ENCODE measurements around the gene PHACTR3.

DNA sequence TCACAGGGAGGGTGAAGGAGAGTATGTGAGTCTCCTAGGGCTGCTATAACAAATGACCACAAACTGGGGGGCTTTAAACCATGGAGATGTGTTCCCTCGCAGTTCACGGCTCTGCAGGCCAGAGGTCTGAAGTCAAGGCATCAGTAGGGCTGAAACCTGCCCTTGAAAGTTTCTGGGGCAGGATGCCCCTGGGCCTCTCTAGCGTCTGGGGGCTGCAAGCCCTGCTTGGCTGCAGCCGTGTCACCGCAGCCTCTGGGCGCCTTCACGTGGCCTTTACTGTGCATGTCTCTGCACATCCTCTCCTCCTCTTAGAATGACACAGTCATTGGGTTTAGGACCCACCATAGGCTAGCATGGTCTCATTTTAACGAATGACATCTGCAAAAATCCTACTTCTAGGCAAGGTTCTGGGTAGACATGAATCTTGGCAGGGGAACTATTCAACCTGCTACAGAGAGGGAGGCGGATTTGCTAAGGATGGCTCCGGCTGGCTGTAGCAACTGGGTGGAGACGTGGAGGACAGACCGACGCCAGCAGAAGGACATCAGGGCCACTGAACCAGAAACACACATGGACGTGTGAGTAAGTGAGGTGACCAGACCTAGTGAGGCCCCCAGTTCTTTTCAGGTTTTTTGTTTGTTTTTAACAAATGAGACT lies 58.6 kb downstream of the PHACTR3 start:
- TF ChIP-seq, protein P1, sequence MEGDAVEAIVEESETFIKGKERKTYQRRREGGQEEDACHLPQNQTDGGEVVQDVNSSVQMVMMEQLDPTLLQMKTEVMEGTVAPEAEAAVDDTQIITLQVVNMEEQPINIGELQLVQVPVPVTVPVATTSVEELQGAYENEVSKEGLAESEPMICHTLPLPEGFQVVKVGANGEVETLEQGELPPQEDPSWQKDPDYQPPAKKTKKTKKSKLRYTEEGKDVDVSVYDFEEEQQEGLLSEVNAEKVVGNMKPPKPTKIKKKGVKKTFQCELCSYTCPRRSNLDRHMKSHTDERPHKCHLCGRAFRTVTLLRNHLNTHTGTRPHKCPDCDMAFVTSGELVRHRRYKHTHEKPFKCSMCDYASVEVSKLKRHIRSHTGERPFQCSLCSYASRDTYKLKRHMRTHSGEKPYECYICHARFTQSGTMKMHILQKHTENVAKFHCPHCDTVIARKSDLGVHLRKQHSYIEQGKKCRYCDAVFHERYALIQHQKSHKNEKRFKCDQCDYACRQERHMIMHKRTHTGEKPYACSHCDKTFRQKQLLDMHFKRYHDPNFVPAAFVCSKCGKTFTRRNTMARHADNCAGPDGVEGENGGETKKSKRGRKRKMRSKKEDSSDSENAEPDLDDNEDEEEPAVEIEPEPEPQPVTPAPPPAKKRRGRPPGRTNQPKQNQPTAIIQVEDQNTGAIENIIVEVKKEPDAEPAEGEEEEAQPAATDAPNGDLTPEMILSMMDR (conservative IDR thresholded peaks at IDR 0.05; ENCODE audit: low read depth, low read length), result no peak
- TF ChIP-seq EZH2phosphoT487 (IDR thresholded peaks at IDR 0.05; ENCODE audit: borderline replicate concordance, low read length), result no peak
- no peak for TF ChIP-seq EZH2 (IDR thresholded peaks at IDR 0.05; ENCODE audit: low read length, unreplicated experiment)
